Liver (tissue), 9 donors: ENCODE measurements around the gene ZBTB2. TPM values are rescaled to one million over a fixed set of nuclear protein-coding genes. Genes with fewer than 3 reads are reported as not detected.

Experiments used
- DNase-seq: peaks from one replicate; pipeline ENCODE4 v3.0.0-alpha.2; 2017; ENCODE audit warnings: low spot score
- H3K27ac ChIP-seq, 2 donors: one replicate each; pipeline ENCODE4 v1.7.0; 2013; ENCODE audit warnings: inconsistent platforms in 2 of 2, low read length in 2 of 2, control low read depth in 1 of 2, low read depth in 1 of 2, mild to moderate bottlenecking in 1 of 2
- H3K27me3 ChIP-seq, 4 donors: one replicate each; pipeline versions ENCODE4 v1.6.1 to v1.7.0; 2013; ENCODE audit warnings: low read length in 3 of 4, inconsistent platforms in 1 of 4, mild to moderate bottlenecking in 1 of 4, moderate library complexity in 1 of 4; ENCODE audit not compliant: control insufficient read depth in 4 of 4, insufficient read depth in 4 of 4
- H3K36me3 ChIP-seq, 4 donors: one replicate each; pipeline versions ENCODE4 v1.6.1 to v1.7.0; 2013; ENCODE audit warnings: low read length in 3 of 4, mild to moderate bottlenecking in 3 of 4, low read depth in 1 of 4, moderate library complexity in 1 of 4; ENCODE audit not compliant: control insufficient read depth in 4 of 4, insufficient read depth in 3 of 4
- H3K4me1 ChIP-seq, 4 donors: one replicate each; pipeline versions ENCODE4 v1.6.1 to v1.7.0; 2013; ENCODE audit warnings: low read length in 3 of 4, mild to moderate bottlenecking in 3 of 4, moderate library complexity in 1 of 4; ENCODE audit not compliant: control insufficient read depth in 4 of 4, insufficient read depth in 4 of 4
- H3K4me3 ChIP-seq, 3 donors: one replicate each; pipeline versions ENCODE4 v1.6.1 to v1.7.0; 2013; ENCODE audit warnings: low read length in 3 of 3, control low read depth in 1 of 3, low read depth in 1 of 3, mild to moderate bottlenecking in 1 of 3
- H3K9ac ChIP-seq, 2 donors: one replicate each; pipeline ENCODE4 v1.7.0; 2013; ENCODE audit warnings: low read length in 2 of 2, mild to moderate bottlenecking in 2 of 2, moderate library complexity in 2 of 2, control low read depth in 1 of 2, low read depth in 1 of 2
- H3K9me3 ChIP-seq, 4 donors: one replicate each; pipeline versions ENCODE4 v1.6.1 to v1.7.0; 2013; ENCODE audit warnings: low read length in 3 of 4; ENCODE audit not compliant: control insufficient read depth in 4 of 4
- ATF3 ChIP-seq: IDR thresholded peaks from 2 replicates; pipeline ENCODE4 v1.6.1; 2016; ENCODE audit warnings: antibody characterized with exemption
- EGR1 ChIP-seq, 2 donors: IDR thresholded peaks; 2 replicates each; pipeline ENCODE4 v1.6.1; 2016 to 2018; ENCODE audit warnings: antibody characterized with exemption in 2 of 2, low read depth in 2 of 2
- FOXA1 ChIP-seq: IDR thresholded peaks from 2 replicates; pipeline ENCODE4 v1.6.1; 2016; ENCODE audit warnings: antibody characterized with exemption
- GABPA ChIP-seq, 2 donors: IDR thresholded peaks in 1 of 2; conservative IDR thresholded peaks in 1 of 2; 2 replicates each; pipeline ENCODE4 v1.6.1; 2016; ENCODE audit warnings: antibody characterized with exemption in 2 of 2, mild to moderate bottlenecking in 1 of 2, moderate library complexity in 1 of 2
- HNF4A ChIP-seq, 2 donors: conservative IDR thresholded peaks; 2 replicates each; pipeline ENCODE4 v1.6.1; 2016; ENCODE audit warnings: antibody characterized with exemption in 2 of 2, mild to moderate bottlenecking in 2 of 2
- HNF4G ChIP-seq: IDR thresholded peaks from 2 replicates; pipeline ENCODE4 v1.6.1; 2016; ENCODE audit warnings: antibody characterized with exemption
- JUND ChIP-seq, 2 donors: IDR thresholded peaks; 2 replicates each; pipeline ENCODE4 v1.6.1; 2016; ENCODE audit warnings: antibody characterized with exemption in 2 of 2
- NR2F2 ChIP-seq: IDR thresholded peaks from 2 replicates; pipeline ENCODE4 v1.6.1; 2016; ENCODE audit warnings: antibody characterized with exemption
- RAD21 ChIP-seq, 2 donors: IDR thresholded peaks; 2 replicates each; pipeline ENCODE4 v1.6.1; 2016; ENCODE audit warnings: antibody characterized with exemption in 2 of 2, mild to moderate bottlenecking in 2 of 2
- RXRA ChIP-seq, 2 donors: IDR thresholded peaks; 2 replicates each; pipeline ENCODE4 v1.6.1; 2017 to 2018; ENCODE audit warnings: antibody characterized with exemption in 2 of 2, mild to moderate bottlenecking in 1 of 2
- SP1 ChIP-seq: IDR thresholded peaks from 2 replicates; pipeline ENCODE4 v1.6.1; 2018; ENCODE audit warnings: antibody characterized with exemption, mild to moderate bottlenecking
- TAF1 ChIP-seq: conservative IDR thresholded peaks from 2 replicates; pipeline ENCODE4 v1.6.1; 2016; ENCODE audit warnings: antibody characterized with exemption, mild to moderate bottlenecking
- YY1 ChIP-seq: IDR thresholded peaks from 2 replicates; pipeline ENCODE4 v1.6.1; 2016; ENCODE audit warnings: antibody characterized with exemption, mild to moderate bottlenecking
- WGBS: extraction: QIAGEN DNeasy Blood & Tissue Kit; methylation state at CpG from one replicate; pipeline ENCODE4 v1.1.7; 2013; 5-methylcytosine and 5-hydroxymethylcytosine counted together
- polyA plus RNA-seq, 2 donors: library from polyadenylated mRNA; stranded (reverse) in 1 of 2; unstranded in 1 of 2; fragments of 200-250 nt in 1 of 2; fragments of >200 nt in 1 of 2; fragmentation: Nextera tagmentation in 1 of 2; extraction: Ambion mirVana in 1 of 2; gene quantifications; one replicate each; pipeline versions ENCODE4 v1.2.1 to v1.2.3, GENCODE V29; 2013 to 2015
- total RNA-seq, 2 donors: library from RNA; depleted of rRNA; stranded (reverse); fragments of >200 nt; gene quantifications; one replicate each; pipeline ENCODE4 v1.2.3, GENCODE V29; 2014
- TF ChIP-seq, protein P1 (sequence below): fragments of 150-350 bp; IDR thresholded peaks from 2 replicates; pipeline ENCODE4 v1.5.1; 2017; ENCODE audit warnings: improper control_type of control experiment, low read depth, low read length; ENCODE audit not compliant: missing input control
- TF ChIP-seq, protein P2 (sequence below): IDR thresholded peaks from 2 replicates; pipeline ENCODE4 v1.6.1; 2016; ENCODE audit warnings: antibody characterized with exemption
- TF ChIP-seq, protein P3 (sequence below): IDR thresholded peaks from 2 replicates; pipeline ENCODE4 v1.6.1; 2016; ENCODE audit warnings: antibody characterized with exemption
- donor health status: healthy.
- donor health status: healthy.
- donor health status: healthy.
- donor health status: healthy.
- donor health status: healthy.

ZBTB2 gene, protein sequence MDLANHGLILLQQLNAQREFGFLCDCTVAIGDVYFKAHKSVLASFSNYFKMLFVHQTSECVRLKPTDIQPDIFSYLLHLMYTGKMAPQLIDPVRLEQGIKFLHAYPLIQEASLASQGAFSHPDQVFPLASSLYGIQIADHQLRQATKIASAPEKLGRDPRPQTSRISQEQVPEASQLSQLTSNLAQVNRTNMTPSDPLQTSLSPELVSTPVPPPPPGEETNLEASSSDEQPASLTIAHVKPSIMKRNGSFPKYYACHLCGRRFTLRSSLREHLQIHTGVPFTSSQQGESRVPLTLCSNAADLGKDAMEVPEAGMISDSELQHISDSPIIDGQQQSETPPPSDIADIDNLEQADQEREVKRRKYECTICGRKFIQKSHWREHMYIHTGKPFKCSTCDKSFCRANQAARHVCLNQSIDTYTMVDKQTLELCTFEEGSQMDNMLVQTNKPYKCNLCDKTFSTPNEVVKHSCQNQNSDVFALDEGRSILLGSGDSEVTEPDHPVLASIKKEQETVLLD
- total RNA-seq = 1 to 10 TPM; 2.5 to 4.2 TPM
- polyA plus RNA-seq = 1 to 10 TPM; 2.9 to 3.2 TPM

DNA sequence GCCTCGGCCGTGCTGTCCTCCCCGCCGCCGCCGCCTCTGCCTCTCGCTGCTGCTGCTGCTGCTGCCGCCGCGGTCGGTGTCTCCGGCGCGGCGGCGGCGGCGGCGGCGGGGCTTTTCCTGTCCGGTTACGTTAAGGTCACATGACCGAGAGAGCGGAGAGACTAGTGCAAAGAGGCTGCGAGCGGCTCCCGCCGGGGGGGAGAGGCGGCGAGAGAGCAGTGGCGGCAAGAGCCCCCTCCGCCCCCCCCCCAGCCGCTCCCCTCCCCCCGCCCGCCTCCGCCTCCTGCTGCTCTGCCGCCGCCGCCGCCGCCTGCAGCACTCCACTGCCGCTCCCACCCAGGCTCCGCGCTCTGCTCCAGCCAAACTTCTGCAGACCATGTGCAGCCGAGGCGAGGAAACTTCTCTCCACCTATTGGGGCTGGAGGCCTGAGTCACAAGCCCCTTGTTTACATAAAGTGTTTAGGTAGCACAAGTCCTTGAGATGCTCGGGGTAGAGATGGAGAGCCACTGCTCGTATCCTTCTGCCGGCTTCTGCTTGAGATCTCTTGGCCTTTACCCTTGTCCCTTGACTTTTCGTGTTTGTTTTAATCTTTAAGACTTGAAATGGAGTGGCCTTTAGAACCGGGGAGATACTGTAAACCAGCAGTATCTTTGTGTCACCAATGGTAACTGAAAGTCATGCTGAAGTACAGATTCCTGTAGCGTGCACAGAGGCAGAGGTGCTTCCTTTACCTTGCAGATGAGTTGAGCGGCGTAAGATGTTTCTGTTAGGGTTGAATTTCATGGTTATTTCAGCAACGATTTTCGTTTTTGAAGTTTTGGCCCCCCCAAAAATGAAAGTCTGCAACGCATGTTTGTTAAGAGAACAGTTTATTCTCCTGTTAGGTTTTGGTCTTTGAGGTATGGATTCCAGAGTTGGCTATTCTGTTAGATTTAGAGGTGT, at the start of gene ZBTB2:
Gene ZBTB2, minus strand, starts transcription at position 89 of the 943 bp plus-strand sequence. CDS start 17,922 bp downstream, outside the sequence.
- Histone ChIP-seq H3K27me3 (no peaks in the 10 kb centered on the region), H3K4me3 (peak within 1 kb of the TSS; percentile 71 to 100 (median 84)), H3K27ac (peak within 1 kb of the TSS; percentile 97 to 99), H3K36me3 (peaks cover 0 to 3% (median 0%) of the 10 kb centered on the region in 4 donors), H3K9me3 (no peaks in the 10 kb centered on the region), H3K9ac (peak within 1 kb of the TSS; percentile 67 to 79), H3K4me1 (peaks cover 9 to 30% (median 24%) of the 10 kb centered on the region in 4 donors)
- under 1% methylated on average over 57 of the region's 57 CpGs for WGBS
- DNase-seq = peak; percentile 68
- TF ChIP-seq JUND (IDR thresholded peaks at IDR 0.05) (no peak), RAD21 (IDR thresholded peaks at IDR 0.05) (no peak), GABPA (IDR thresholded peaks at IDR 0.05 in 1 of 2, conservative IDR thresholded peaks at IDR 0.05 in 1 of 2) (no peak), NR2F2 (no peak), EGR1 (IDR thresholded peaks at IDR 0.05; ENCODE audit: low read depth in 2 of 2) (no peak), SP1 (no peak), HNF4G (no peak), FOXA1 (no peak), ATF3 (no peak), RXRA (IDR thresholded peaks at IDR 0.05) (no peak), YY1 (no peak), TAF1 (no peak), HNF4A (conservative IDR thresholded peaks at IDR 0.05) (no peak)
- TF ChIP-seq, protein P1, sequence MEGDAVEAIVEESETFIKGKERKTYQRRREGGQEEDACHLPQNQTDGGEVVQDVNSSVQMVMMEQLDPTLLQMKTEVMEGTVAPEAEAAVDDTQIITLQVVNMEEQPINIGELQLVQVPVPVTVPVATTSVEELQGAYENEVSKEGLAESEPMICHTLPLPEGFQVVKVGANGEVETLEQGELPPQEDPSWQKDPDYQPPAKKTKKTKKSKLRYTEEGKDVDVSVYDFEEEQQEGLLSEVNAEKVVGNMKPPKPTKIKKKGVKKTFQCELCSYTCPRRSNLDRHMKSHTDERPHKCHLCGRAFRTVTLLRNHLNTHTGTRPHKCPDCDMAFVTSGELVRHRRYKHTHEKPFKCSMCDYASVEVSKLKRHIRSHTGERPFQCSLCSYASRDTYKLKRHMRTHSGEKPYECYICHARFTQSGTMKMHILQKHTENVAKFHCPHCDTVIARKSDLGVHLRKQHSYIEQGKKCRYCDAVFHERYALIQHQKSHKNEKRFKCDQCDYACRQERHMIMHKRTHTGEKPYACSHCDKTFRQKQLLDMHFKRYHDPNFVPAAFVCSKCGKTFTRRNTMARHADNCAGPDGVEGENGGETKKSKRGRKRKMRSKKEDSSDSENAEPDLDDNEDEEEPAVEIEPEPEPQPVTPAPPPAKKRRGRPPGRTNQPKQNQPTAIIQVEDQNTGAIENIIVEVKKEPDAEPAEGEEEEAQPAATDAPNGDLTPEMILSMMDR = no peak
- TF ChIP-seq, protein P2, sequence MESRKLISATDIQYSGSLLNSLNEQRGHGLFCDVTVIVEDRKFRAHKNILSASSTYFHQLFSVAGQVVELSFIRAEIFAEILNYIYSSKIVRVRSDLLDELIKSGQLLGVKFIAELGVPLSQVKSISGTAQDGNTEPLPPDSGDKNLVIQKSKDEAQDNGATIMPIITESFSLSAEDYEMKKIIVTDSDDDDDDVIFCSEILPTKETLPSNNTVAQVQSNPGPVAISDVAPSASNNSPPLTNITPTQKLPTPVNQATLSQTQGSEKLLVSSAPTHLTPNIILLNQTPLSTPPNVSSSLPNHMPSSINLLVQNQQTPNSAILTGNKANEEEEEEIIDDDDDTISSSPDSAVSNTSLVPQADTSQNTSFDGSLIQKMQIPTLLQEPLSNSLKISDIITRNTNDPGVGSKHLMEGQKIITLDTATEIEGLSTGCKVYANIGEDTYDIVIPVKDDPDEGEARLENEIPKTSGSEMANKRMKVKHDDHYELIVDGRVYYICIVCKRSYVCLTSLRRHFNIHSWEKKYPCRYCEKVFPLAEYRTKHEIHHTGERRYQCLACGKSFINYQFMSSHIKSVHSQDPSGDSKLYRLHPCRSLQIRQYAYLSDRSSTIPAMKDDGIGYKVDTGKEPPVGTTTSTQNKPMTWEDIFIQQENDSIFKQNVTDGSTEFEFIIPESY = no peak
- TF ChIP-seq, protein P3, sequence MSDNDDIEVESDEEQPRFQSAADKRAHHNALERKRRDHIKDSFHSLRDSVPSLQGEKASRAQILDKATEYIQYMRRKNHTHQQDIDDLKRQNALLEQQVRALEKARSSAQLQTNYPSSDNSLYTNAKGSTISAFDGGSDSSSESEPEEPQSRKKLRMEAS = no peak

DNA sequence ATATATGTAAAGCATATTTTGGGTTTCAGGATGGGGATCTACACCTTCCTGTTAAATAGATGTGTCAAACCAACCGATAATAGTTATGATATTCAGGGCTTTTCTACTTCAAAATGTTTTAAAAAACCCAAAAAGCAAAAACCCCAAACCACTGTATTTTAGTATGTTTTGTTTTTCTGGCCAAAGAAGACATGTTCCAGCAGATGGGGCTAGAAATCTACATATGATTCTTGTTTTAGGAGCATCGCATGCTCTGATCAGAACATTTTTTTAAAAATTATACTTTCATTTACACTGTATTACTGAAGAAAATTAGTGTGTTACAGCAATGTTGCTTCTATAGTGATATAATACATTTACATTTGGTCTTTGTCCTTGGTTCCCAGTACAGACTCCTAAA, 49.6 kb upstream of the ZBTB2 start:
- peak overlapping the region in 1 of 2 donors; percentile 28 for H3K9ac ChIP-seq

More for the DNA sequence above, 49.6 kb upstream of the ZBTB2 start:
- H3K36me3 ChIP-seq = peaks cover 0 to 3% (median 0%) of the 10 kb centered on the region in 4 donors
- peaks cover 10 to 79% (median 57%) of the 10 kb centered on the region in 4 donors for H3K4me1 ChIP-seq
- H3K4me3 ChIP-seq = peak overlapping the region in 1 of 3 donors; percentile 16
- H3K9me3 ChIP-seq = no peaks in the 10 kb centered on the region
- peak; percentile 80 to 83 for TF ChIP-seq RAD21 (IDR thresholded peaks at IDR 0.05)
- TF ChIP-seq, protein P3 = no peak
- TF ChIP-seq, protein P1 = peak; percentile 50
- WGBS = 43% methylated on average over 2 of the region's 2 CpGs
- no peaks in the 10 kb centered on the region for H3K27me3 ChIP-seq
- H3K27ac ChIP-seq = no peak overlapping the region
- no peak for DNase-seq
